Omental fat pad (tissue), 4 donors: ENCODE data around the gene TDRD12. TPM values are rescaled to one million over a fixed set of nuclear protein-coding genes. Genes with fewer than 3 reads are reported as not detected.
"Not testable (repeated sequence)": the region's sequence is repeated elsewhere in the genome, so short reads cannot be mapped to it uniquely, and the experiment has no call there.

Source experiments
- ATAC-seq: fragments of 150-250 bp; one replicate; pipeline ENCODE4 v1.9.1; 2016; ENCODE audit warnings: mild to moderate bottlenecking, moderate library complexity; ENCODE audit not compliant: low FRiP score
- DNase-seq: peaks from one replicate; pipeline ENCODE4 v3.0.0-alpha.2; 2019; ENCODE audit warnings: low spot score
- CTCF ChIP-seq, 3 donors: fragments of 450-650 bp; IDR thresholded peaks; one replicate each; pipeline ENCODE4 v1.5.1; 2016 to 2017; ENCODE audit warnings: antibody characterized with exemption in 3 of 3, mild to moderate bottlenecking in 3 of 3, moderate library complexity in 2 of 3
- total RNA-seq, 4 donors: library from RNA; depleted of rRNA; stranded (reverse); fragments of >200 nt; gene quantifications; one replicate each; pipeline ENCODE4 v1.1.0, GENCODE V29; 2016

TDRD12 gene
- total RNA-seq, 4 donors from 2014 or later, result 0.50 to 1.3 TPM; not detected in 2

DNA sequence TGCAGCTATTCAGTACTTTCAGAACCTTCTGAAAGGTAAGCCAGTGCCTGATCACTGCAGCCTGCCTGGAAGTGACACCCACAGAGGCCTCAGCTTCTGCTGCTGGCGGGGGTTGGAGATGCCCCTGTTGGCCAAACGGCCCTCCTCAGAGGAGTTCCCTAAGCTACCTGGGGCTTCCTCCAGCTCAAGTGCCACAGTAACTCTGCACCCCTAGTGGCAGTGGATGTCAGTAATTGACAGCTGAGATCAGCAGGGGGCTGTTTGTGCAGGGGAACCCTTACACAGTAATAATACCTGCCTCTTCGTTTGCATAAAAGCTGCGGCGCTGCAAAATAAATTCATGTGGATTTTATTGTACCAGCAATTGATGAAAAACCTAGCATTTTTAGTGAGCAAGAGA lies 28.9 kb downstream of the TDRD12 start:
- TF ChIP-seq CTCF (IDR thresholded peaks at IDR 0.05), result no peak
- no peak for DNase-seq
- no peak for ATAC-seq

- no peak for DNase-seq
- no peak for ATAC-seq
Measured at GRCh38 chr19:32748948-32749347, 29.4 kb downstream of the TDRD12 start.

GRCh38 chr19:32749361-32749760 lies 29.8 kb downstream of the TDRD12 start:
- ATAC-seq (no peak), DNase-seq (no peak)
- TF ChIP-seq CTCF (IDR thresholded peaks at IDR 0.05), result no peak

More at GRCh38 chr19:32748948-32749347, 29.4 kb downstream of the TDRD12 start:
- no peak for TF ChIP-seq CTCF (IDR thresholded peaks at IDR 0.05)

- no peak for TF ChIP-seq CTCF (IDR thresholded peaks at IDR 0.05)
- no peak for ATAC-seq
- no peak for DNase-seq
Measured at GRCh38 chr19:32750441-32751055, 31.0 kb downstream of the TDRD12 start.

DNA sequence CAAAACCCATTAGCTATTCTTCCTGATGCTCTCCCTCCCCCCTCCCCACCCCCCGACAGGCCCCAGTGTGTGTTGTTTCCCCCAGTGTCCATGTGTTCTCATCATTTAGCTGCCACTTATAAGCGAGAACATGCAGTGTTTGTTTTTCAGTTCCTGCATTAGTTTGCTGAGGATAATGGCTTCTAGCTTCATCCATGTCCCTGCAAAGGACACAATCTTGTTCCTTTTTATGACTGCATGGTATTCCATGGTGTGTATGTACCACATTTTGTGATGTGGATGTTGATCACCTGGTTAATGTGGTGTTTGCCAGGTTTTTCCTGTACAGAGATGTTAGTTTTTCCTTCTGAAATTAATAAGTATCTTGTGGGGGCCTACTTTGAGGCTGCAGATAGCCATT lies 31.5 kb downstream of the TDRD12 start:
- no peak for DNase-seq
- TF ChIP-seq CTCF (IDR thresholded peaks at IDR 0.05), result no peak
- no peak for ATAC-seq

DNA sequence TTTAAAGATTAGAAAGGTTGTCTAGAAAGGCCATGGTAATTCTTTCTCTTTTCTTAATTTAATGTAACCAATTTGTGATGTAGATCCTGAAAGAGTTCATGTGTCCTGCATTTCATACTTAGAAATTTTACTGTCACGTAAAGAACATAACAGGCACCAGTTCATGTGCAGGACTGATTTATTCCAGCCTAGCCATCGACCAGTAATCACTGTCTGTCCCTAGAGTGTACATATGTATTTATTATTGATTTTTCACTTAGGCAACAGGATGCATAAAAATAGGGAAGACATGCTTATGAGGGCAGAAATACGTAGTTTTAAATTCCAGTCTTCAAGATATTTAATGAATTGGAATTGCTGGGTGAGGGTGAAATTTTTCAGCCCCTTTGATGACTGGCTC lies 37.6 kb downstream of the TDRD12 start:
- TF ChIP-seq CTCF (IDR thresholded peaks at IDR 0.05), result no peak
- no peak for DNase-seq
- no peak for ATAC-seq

DNA sequence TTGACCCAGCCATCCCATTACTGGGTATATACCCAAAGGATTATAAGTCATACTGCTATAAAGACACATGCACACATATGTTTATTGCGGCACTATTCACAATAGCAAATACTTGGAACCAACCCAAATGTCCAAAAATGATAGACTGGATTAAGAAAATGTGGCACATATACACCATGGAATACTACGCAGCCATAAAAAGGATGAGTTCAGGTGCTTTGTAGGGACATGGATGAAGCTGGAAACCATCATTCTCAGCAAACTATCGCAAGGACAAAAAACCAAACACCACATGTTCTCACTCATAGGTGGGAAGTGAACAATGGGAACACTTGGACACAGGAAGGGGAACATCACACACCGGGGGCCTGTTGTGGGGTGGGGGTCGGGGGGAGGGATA lies 45.8 kb downstream of the TDRD12 start:
- ATAC-seq, result not testable (repeated sequence)

More for the DNA sequence above, 45.8 kb downstream of the TDRD12 start:
- DNase-seq, result not testable (repeated sequence)
